Measurements from ENCODE around the gene RCOR1.

- TF ChIP-seq CTCF (IDR thresholded peaks at IDR 0.05) (no peak), EZH2 (IDR thresholded peaks at IDR 0.05; ENCODE audit: borderline replicate concordance, insufficient read depth, low read depth, low read length, poor library complexity, severe bottlenecking) (no peak)
These were observed 15.6 kb downstream of the RCOR1 start for GRCh38 chr14:102608064-102608446.

All from B cell (primary cell).